Esophagus muscularis mucosa (tissue), 4 donors: ENCODE results near the gene PCSK6. TPM values are rescaled to one million over a fixed set of nuclear protein-coding genes. Genes with fewer than 3 reads are reported as not detected.

Source experiments
- DNase-seq: peaks from one replicate; pipeline ENCODE4 v3.0.0-alpha.2; 2017; ENCODE audit errors: extremely low spot score
- H3K27ac ChIP-seq, 4 donors: fragments of 200-600 bp; sonication (generic); replicated peaks in 1 of 4; 1 replicate in 3 of 4; 2 replicates in 1 of 4; pipeline ENCODE4 v1.5.1; 2016 to 2019; ENCODE audit warnings: mild to moderate bottlenecking in 1 of 4
- H3K27me3 ChIP-seq, 4 donors: fragments of 200-600 bp; sonication (generic); one replicate each; pipeline versions ENCODE4 v1.5.1 to v1.6.0; 2016 to 2019
- H3K36me3 ChIP-seq, 4 donors: fragments of 200-600 bp; sonication (generic); one replicate each; pipeline ENCODE4 v1.5.1; 2016 to 2019
- H3K4me1 ChIP-seq, 4 donors: fragments of 200-600 bp; sonication (generic); one replicate each; pipeline ENCODE4 v1.5.1; 2016 to 2019
- H3K4me3 ChIP-seq, 4 donors: fragments of 200-600 bp; sonication (generic); 1 replicate in 2 of 4; 2 replicates in 2 of 4; pipeline ENCODE4 v1.5.1; 2016 to 2019; ENCODE audit warnings: mild to moderate bottlenecking in 4 of 4, moderate library complexity in 1 of 4
- H3K9me3 ChIP-seq, 4 donors: fragments of 200-600 bp; sonication (generic); 1 replicate in 3 of 4; 2 replicates in 1 of 4; pipeline ENCODE4 v1.5.1; 2016 to 2019
- EP300 ChIP-seq: sonication (generic); formaldehyde crosslinking; IDR thresholded peaks from one replicate; pipeline ENCODE4 v1.6.1; 2017; ENCODE audit warnings: antibody characterized with exemption
- POLR2A ChIP-seq: fragments of 450-650 bp; IDR thresholded peaks from one replicate; pipeline ENCODE4 v1.6.1; 2017; ENCODE audit warnings: antibody characterized with exemption, moderate library complexity, mild to moderate bottlenecking, low read depth
- POLR2AphosphoS5 ChIP-seq, 2 donors: sonication (generic); formaldehyde crosslinking; IDR thresholded peaks; one replicate each; pipeline ENCODE4 v1.6.1; 2017; ENCODE audit warnings: antibody characterized with exemption in 2 of 2
- WGBS: methylation state at CpG from one replicate; pipeline ENCODE4 v1.1.5; 2018; 5-methylcytosine and 5-hydroxymethylcytosine counted together
- intact Hi-C: fragments of 100-400 bp; cut with DNase I; formaldehyde crosslinking; loops from one replicate; pipeline ENCODE4 v1.15.1; 2023
- total RNA-seq, 4 donors: library from RNA; depleted of rRNA; stranded (reverse); fragments of >200 nt; gene quantifications; one replicate each; pipeline versions ENCODE4 v1.1.0 to v1.2.1, GENCODE V29; 2016
- TF ChIP-seq, protein P1 (sequence below), 3 experiments: fragments of 200-600 bp in 2 of 3; fragments of 450-650 bp in 1 of 3; sonication (generic) in 2 of 3; IDR thresholded peaks; one replicate each; pipeline ENCODE4 v1.5.1; 2017 to 2019; ENCODE audit warnings: antibody characterized with exemption in 3 of 3, mild to moderate bottlenecking in 2 of 3, moderate library complexity in 1 of 3

The PCSK6 gene
- total RNA-seq, 4 donors from 2014 or later: 13.6 to 24.1 (median 15.3) TPM

DNA sequence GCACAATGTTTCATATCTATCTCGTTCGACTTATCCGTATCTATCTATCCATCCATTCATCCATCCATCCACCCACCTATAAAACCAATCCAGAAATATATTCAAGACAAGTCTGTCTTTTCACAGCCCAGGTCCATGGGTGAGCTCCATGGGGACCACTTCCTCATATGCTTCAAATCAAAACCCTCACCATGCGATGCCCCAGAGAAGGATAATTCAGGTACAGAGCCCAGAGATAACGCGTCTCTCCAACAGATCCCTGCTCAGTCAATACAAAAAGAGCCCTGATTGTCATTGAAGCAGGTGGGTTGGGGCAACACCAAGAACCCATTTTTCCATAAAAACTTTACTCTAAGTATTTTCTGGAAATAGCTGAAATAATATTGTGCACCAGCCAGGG, 47.2 kb downstream of the PCSK6 start:
- no peak for TF ChIP-seq POLR2A
- no peak for TF ChIP-seq EP300
- TF ChIP-seq, protein P1, sequence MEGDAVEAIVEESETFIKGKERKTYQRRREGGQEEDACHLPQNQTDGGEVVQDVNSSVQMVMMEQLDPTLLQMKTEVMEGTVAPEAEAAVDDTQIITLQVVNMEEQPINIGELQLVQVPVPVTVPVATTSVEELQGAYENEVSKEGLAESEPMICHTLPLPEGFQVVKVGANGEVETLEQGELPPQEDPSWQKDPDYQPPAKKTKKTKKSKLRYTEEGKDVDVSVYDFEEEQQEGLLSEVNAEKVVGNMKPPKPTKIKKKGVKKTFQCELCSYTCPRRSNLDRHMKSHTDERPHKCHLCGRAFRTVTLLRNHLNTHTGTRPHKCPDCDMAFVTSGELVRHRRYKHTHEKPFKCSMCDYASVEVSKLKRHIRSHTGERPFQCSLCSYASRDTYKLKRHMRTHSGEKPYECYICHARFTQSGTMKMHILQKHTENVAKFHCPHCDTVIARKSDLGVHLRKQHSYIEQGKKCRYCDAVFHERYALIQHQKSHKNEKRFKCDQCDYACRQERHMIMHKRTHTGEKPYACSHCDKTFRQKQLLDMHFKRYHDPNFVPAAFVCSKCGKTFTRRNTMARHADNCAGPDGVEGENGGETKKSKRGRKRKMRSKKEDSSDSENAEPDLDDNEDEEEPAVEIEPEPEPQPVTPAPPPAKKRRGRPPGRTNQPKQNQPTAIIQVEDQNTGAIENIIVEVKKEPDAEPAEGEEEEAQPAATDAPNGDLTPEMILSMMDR (IDR thresholded peaks at IDR 0.05): no peak
- TF ChIP-seq POLR2AphosphoS5 (IDR thresholded peaks at IDR 0.05): no peak
- Histone ChIP-seq H3K36me3 (no peaks in the 10 kb centered on the region), H3K9me3 (no peaks in the 10 kb centered on the region), H3K4me1 (peaks cover 11 to 29% (median 20%) of the 10 kb centered on the region in 4 donors), H3K27me3 (no peaks in the 10 kb centered on the region), H3K27ac (no peak overlapping the region), H3K4me3 (no peak overlapping the region)
- intact Hi-C loops: no loop called here
- 97% methylated on average over 6 of the region's 6 CpGs for WGBS
- DNase-seq: no peak

DNA sequence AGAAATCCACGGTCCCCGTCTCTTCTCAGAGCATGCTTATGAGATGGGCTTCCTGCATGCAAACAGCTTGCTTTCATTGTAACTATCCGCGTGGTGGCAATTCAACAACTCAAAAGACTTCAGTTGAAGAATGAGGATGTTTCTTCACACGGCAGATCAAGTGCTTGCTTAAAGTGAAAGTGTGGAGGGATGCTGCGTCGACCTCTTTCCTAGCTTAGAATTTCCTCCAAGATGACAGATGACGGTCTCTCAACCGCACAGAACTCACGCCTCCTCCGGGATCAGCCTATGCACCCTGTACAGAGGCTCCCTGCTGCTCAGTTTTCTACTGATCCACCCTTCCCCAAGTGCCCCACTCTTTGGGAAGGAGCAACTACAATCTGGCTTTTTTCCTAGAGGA, 47.8 kb downstream of the PCSK6 start:
- intact Hi-C loops: no loop called here
- H3K27ac ChIP-seq: no peak overlapping the region
- no peak for DNase-seq
- peaks cover 11 to 28% (median 20%) of the 10 kb centered on the region in 4 donors for H3K4me1 ChIP-seq
- TF ChIP-seq, protein P1 (IDR thresholded peaks at IDR 0.05): no peak
- TF ChIP-seq POLR2AphosphoS5 (IDR thresholded peaks at IDR 0.05) (no peak), EP300 (no peak), POLR2A (no peak)
- no peak overlapping the region for H3K4me3 ChIP-seq
- 68% methylated on average over 11 of the region's 11 CpGs for WGBS
- H3K9me3 ChIP-seq: no peaks in the 10 kb centered on the region
- no peaks in the 10 kb centered on the region for H3K27me3 ChIP-seq
- no peaks in the 10 kb centered on the region for H3K36me3 ChIP-seq

DNA sequence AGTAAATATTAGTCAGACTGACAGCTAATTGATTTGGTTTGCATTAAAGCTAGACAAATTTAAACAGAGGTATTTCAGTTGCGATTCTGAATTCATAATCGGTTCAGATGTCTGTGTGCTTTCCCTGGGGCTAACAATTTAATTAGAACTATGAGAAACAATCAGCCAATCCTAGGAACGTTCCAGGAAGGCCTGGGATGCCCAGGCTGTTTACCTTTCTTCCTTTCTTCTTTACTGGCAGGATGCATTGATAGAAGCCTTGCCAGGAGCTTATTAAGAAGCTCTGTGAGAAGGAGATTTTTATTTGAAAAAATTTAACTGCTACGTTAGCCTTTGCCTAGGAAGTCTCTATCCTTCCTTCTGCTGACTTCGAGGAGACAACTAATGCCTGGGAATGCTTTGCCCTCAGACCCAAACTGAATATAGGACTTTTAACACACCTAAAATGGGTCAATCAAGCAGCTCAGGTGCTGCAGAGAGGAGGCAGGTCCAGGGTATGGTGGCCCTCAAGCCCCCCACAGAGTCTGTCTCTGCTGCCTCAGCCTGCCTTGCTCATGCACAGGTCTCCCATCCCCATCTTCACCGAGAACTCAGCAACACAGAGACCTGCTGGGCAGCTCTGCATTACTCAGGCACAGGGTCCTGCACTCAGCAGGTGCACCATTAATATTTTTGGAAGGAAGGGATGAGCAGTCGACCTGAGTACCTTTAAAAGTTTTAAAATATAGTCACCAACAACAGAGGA, 48.5 kb downstream of the PCSK6 start:
- 48% methylated on average over 7 of the region's 7 CpGs for WGBS
- no peak overlapping the region for H3K4me3 ChIP-seq
- intact Hi-C loops: no loop called here
- peak overlapping the region in 1 of 4 donors; percentile 44 for H3K27ac ChIP-seq
- no peaks in the 10 kb centered on the region for H3K9me3 ChIP-seq
- peaks cover 0 to 6% (median 0%) of the 10 kb centered on the region in 4 donors for H3K36me3 ChIP-seq
- DNase-seq: no peak
- peaks cover 11 to 28% (median 17%) of the 10 kb centered on the region in 4 donors for H3K4me1 ChIP-seq
- no peak for TF ChIP-seq POLR2A
- TF ChIP-seq, protein P1 (IDR thresholded peaks at IDR 0.05): no peak
- no peak for TF ChIP-seq EP300
- TF ChIP-seq POLR2AphosphoS5 (IDR thresholded peaks at IDR 0.05): no peak
- no peaks in the 10 kb centered on the region for H3K27me3 ChIP-seq

DNA sequence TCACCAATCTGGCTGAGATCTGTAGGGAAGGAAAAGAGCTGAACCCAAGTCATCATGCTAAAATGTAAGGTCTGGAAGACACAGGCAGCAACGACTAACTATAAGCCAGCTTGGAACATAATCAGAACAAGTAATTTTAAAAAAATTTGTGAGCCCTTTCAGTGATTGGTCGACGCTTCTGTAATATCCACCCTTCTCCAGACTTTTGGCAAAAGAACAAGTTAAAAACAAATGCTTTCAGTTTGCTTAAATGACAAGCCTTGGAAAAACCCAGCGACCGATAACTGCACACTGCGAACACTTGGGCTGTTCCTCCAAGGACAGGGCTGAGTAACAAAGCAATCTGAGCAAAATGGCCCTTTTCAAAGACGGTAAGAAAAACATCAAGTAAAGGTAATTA, 49.6 kb downstream of the PCSK6 start:
- intact Hi-C loops: no loop called here
- 53% methylated on average over 7 of the region's 7 CpGs for WGBS
- H3K27me3 ChIP-seq: no peaks in the 10 kb centered on the region
- H3K4me3 ChIP-seq: peak overlapping the region in 1 of 4 donors; percentile 22
- peak overlapping the region; percentile 1 to 44 (median 38) for H3K27ac ChIP-seq
- DNase-seq: no peak
- no peaks in the 10 kb centered on the region for H3K9me3 ChIP-seq
- H3K36me3 ChIP-seq: peaks cover 0 to 17% (median 0%) of the 10 kb centered on the region in 4 donors
- H3K4me1 ChIP-seq: peaks cover 7 to 24% (median 15%) of the 10 kb centered on the region in 4 donors
- TF ChIP-seq POLR2A: no peak
- no peak for TF ChIP-seq POLR2AphosphoS5 (IDR thresholded peaks at IDR 0.05)

DNA sequence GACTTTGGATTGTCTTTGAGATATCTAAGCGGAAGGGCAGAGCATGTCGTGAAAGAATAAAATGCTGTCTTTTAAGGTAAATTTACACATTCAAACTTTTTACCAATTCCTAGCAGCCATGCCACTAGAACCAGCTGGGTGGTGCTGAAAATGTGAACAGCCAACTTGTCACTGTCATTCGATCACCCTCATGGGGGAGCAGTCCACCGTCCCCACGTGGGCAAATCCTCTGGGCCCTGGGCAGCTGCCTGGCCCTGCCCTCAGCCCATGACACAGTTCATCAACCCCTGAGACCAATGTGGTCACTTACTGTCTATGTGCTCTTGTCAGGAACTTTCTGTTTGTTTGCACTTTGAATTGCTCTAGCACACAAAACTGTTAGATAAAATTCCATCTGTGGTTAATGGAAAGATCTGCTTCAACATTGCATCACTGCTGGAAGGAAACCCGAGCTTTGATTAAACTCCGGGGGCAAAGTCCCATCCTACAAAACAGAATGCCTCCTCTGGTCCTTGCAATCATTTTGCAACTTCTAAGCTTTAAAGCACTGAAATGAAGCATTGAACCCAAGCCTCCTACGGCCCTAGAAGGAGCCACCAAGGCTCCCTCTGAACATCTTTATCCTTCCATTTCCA, 50.1 kb downstream of the PCSK6 start:
- TF ChIP-seq EP300 (no peak), POLR2A (no peak), POLR2AphosphoS5 (IDR thresholded peaks at IDR 0.05) (no peak)
- TF ChIP-seq, protein P1 (IDR thresholded peaks at IDR 0.05): no peak
- H3K27ac ChIP-seq: peak overlapping the region; percentile 1 to 44 (median 38)
- no peak for DNase-seq
- peaks cover 7 to 24% (median 15%) of the 10 kb centered on the region in 4 donors for H3K4me1 ChIP-seq
- peaks cover 0 to 21% (median 0%) of the 10 kb centered on the region in 4 donors for H3K36me3 ChIP-seq
- no peaks in the 10 kb centered on the region for H3K27me3 ChIP-seq
- H3K4me3 ChIP-seq: peak overlapping the region in 1 of 4 donors; percentile 22
- 74% methylated on average over 8 of the region's 8 CpGs for WGBS
- intact Hi-C loops: no loop called here
- H3K9me3 ChIP-seq: no peaks in the 10 kb centered on the region
